ENCODE data around the gene TMEM269. TPM values are rescaled to one million over a fixed set of nuclear protein-coding genes. Genes with fewer than 3 reads are reported as not detected.

The TMEM269 gene
- total and polyA plus RNA-seq, 9 of the 15 experiments (the other 6 are each of a cell fraction or from before 2014, with no cell fraction given), result 0.09 to 0.49 (median 0.21) TPM

DNA sequence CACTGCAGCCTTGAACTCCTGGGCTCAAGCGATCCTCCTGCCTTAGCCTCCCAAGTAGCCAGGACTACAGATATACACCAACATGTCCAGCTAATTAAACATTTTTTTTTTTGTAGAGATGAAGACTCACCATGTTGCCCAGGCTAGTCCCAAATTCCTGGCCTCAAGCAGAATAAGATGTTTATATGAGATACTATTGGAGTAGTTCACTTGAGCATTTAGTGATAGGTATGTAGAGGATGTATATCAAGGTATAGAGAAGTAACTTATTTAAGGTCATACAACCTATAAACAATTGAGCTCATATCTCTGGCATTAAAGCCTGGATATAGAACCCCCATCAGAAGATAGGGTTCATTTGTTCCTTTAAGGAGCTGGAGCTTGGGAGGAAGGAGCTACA lies 4.6 kb upstream of the TMEM269 start (continued):
- TF ChIP-seq, protein P1, sequence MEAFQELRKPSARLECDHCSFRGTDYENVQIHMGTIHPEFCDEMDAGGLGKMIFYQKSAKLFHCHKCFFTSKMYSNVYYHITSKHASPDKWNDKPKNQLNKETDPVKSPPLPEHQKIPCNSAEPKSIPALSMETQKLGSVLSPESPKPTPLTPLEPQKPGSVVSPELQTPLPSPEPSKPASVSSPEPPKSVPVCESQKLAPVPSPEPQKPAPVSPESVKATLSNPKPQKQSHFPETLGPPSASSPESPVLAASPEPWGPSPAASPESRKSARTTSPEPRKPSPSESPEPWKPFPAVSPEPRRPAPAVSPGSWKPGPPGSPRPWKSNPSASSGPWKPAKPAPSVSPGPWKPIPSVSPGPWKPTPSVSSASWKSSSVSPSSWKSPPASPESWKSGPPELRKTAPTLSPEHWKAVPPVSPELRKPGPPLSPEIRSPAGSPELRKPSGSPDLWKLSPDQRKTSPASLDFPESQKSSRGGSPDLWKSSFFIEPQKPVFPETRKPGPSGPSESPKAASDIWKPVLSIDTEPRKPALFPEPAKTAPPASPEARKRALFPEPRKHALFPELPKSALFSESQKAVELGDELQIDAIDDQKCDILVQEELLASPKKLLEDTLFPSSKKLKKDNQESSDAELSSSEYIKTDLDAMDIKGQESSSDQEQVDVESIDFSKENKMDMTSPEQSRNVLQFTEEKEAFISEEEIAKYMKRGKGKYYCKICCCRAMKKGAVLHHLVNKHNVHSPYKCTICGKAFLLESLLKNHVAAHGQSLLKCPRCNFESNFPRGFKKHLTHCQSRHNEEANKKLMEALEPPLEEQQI (IDR thresholded peaks at IDR 0.05), result no peak
- TF ChIP-seq ZNF668 (CRISPR knock-in tag; IDR thresholded peaks at IDR 0.05) (no peak), TSC22D4 (tag; IDR thresholded peaks at IDR 0.05) (no peak), PTTG1 (tag; IDR thresholded peaks at IDR 0.05; ENCODE audit: low read depth) (no peak), RNF2 (IDR thresholded peaks at IDR 0.05) (no peak), MTF1 (CRISPR knock-in tag; IDR thresholded peaks at IDR 0.05; ENCODE audit: borderline replicate concordance) (no peak), MCM2 (IDR thresholded peaks at IDR 0.05; ENCODE audit: low read depth) (no peak)
- TF ChIP-seq, protein P2, sequence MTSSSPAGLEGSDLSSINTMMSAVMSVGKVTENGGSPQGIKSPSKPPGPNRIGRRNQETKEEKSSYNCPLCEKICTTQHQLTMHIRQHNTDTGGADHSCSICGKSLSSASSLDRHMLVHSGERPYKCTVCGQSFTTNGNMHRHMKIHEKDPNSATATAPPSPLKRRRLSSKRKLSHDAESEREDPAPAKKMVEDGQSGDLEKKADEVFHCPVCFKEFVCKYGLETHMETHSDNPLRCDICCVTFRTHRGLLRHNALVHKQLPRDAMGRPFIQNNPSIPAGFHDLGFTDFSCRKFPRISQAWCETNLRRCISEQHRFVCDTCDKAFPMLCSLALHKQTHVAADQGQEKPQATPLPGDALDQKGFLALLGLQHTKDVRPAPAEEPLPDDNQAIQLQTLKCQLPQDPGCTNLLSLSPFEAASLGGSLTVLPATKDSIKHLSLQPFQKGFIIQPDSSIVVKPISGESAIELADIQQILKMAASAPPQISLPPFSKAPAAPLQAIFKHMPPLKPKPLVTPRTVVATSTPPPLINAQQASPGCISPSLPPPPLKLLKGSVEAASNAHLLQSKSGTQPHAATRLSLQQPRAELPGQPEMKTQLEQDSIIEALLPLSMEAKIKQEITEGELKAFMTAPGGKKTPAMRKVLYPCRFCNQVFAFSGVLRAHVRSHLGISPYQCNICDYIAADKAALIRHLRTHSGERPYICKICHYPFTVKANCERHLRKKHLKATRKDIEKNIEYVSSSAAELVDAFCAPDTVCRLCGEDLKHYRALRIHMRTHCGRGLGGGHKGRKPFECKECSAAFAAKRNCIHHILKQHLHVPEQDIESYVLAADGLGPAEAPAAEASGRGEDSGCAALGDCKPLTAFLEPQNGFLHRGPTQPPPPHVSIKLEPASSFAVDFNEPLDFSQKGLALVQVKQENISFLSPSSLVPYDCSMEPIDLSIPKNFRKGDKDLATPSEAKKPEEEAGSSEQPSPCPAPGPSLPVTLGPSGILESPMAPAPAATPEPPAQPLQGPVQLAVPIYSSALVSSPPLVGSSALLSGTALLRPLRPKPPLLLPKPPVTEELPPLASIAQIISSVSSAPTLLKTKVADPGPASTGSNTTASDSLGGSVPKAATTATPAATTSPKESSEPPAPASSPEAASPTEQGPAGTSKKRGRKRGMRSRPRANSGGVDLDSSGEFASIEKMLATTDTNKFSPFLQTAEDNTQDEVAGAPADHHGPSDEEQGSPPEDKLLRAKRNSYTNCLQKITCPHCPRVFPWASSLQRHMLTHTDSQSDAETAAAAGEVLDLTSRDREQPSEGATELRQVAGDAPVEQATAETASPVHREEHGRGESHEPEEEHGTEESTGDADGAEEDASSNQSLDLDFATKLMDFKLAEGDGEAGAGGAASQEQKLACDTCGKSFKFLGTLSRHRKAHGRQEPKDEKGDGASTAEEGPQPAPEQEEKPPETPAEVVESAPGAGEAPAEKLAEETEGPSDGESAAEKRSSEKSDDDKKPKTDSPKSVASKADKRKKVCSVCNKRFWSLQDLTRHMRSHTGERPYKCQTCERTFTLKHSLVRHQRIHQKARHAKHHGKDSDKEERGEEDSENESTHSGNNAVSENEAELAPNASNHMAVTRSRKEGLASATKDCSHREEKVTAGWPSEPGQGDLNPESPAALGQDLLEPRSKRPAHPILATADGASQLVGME (CRISPR knock-in tag; IDR thresholded peaks at IDR 0.05), result no peak
